Thoracic aorta (tissue), 2 donors: ENCODE results near the gene HBG2. TPM values are rescaled to one million over a fixed set of nuclear protein-coding genes. Genes with fewer than 3 reads are reported as not detected.

Experiments
- ATAC-seq: fragments of 150-250 bp; one replicate; pipeline ENCODE4 v1.8.0; 2017; ENCODE audit warnings: low read depth; ENCODE audit not compliant: insufficient number of reproducible peaks, low FRiP score
- DNase-seq: peaks from one replicate; pipeline ENCODE4 v3.0.0-alpha.2; 2020; ENCODE audit warnings: low spot score
- H3K27ac ChIP-seq, 2 donors: fragments of 200-600 bp; sonication (generic); 1 replicate in 1 of 2; 2 replicates in 1 of 2; pipeline ENCODE4 v1.5.1; 2016; ENCODE audit warnings: mild to moderate bottlenecking in 2 of 2, moderate library complexity in 2 of 2
- H3K27me3 ChIP-seq: fragments of 200-600 bp; sonication (generic); replicated peaks from 2 replicates; pipeline ENCODE4 v1.6.0; 2016; ENCODE audit warnings: mild to moderate bottlenecking; ENCODE audit not compliant: insufficient read depth
- H3K36me3 ChIP-seq: fragments of 200-600 bp; sonication (generic); one replicate; pipeline ENCODE4 v1.5.1; 2016
- H3K4me1 ChIP-seq, 2 donors: fragments of 200-600 bp; sonication (generic); 1 replicate in 1 of 2; 2 replicates in 1 of 2; pipeline versions ENCODE4 v1.5.1 to v1.6.0; 2016; ENCODE audit warnings: low read depth in 2 of 2, mild to moderate bottlenecking in 1 of 2; ENCODE audit not compliant: control insufficient read depth in 1 of 2
- H3K4me3 ChIP-seq: fragments of 200-600 bp; sonication (generic); 2 replicates; pipeline ENCODE4 v1.5.1; 2016; ENCODE audit warnings: mild to moderate bottlenecking
- H3K9me3 ChIP-seq: fragments of 200-600 bp; sonication (generic); 2 replicates; pipeline ENCODE4 v1.5.1; 2016
- CTCF ChIP-seq: fragments of 200-600 bp; sonication (generic); IDR thresholded peaks from one replicate; pipeline ENCODE4 v1.5.1; 2019; ENCODE audit warnings: antibody characterized with exemption
- total RNA-seq, 2 donors: library from RNA; depleted of rRNA; stranded (reverse); fragments of >200 nt; gene quantifications; one replicate each; pipeline versions ENCODE4 v1.1.0 to v1.2.3, GENCODE V29; 2016

The HBG2 gene
- total RNA-seq, 2 donors from 2014 or later = not detected

GRCh38 chr11:5238486-5238885 is 16.1 kb downstream of the HBG2 start:
- DNase-seq = no peak
- Histone ChIP-seq H3K27me3 (no peaks in the 10 kb centered on the region), H3K36me3 (no peaks in the 10 kb centered on the region), H3K27ac (no peak overlapping the region), H3K4me1 (no peaks in the 10 kb centered on the region), H3K9me3 (no peaks in the 10 kb centered on the region), H3K4me3 (no peak overlapping the region)
- no peak for TF ChIP-seq CTCF
- no peak for ATAC-seq

- Histone ChIP-seq H3K4me1 (no peaks in the 10 kb centered on the region), H3K27ac (no peak overlapping the region), H3K36me3 (no peaks in the 10 kb centered on the region), H3K27me3 (no peaks in the 10 kb centered on the region), H3K4me3 (no peak overlapping the region), H3K9me3 (no peaks in the 10 kb centered on the region)
- DNase-seq (no peak), ATAC-seq (no peak)
- TF ChIP-seq CTCF = no peak
Measured at GRCh38 chr11:5237420-5237819, 17.2 kb downstream of the HBG2 start.

GRCh38 chr11:5235364-5236095 is 19.1 kb downstream of the HBG2 start:
- no peaks in the 10 kb centered on the region for H3K9me3 ChIP-seq
- H3K27me3 ChIP-seq = no peaks in the 10 kb centered on the region
- no peak for TF ChIP-seq CTCF
- H3K27ac ChIP-seq = no peak overlapping the region
- no peak overlapping the region for H3K4me3 ChIP-seq
- ATAC-seq (no peak), DNase-seq (no peak)
- H3K36me3 ChIP-seq = no peaks in the 10 kb centered on the region
- H3K4me1 ChIP-seq = no peaks in the 10 kb centered on the region

DNA sequence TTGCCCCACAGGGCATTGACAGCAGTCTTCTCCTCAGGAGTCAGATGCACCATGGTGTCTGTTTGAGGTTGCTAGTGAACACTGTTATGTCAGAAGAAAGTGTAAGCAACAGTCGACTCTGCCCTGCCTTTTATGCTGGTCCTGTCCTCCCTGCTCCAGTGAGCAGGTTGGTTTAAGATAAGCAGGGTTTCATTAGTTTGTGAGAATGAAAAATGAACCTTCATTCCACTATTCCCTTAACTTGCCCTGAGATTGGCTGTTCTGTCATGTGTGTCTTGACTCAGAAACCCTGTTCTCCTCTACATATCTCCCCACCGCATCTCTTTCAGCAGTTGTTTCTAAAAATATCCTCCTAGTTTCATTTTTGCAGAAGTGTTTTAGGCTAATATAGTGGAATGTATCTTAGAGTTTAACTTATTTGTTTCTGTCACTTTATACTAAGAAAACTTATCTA is 20.2 kb downstream of the HBG2 start, which contains the start of gene HBD:
Gene HBD (minus strand): TSS at position 103 of the 454 bp plus-strand sequence. CDS start 50 bp downstream, at position 53.
- Histone ChIP-seq H3K27me3 (no peaks in the 10 kb centered on the region), H3K4me1 (no peaks in the 10 kb centered on the region), H3K9me3 (no peaks in the 10 kb centered on the region), H3K4me3 (no peak within 1 kb of the TSS), H3K36me3 (no peaks in the 10 kb centered on the region), H3K27ac (no peak within 1 kb of the TSS)
- DNase-seq (no peak), ATAC-seq (no peak)
- no peak for TF ChIP-seq CTCF

- no peaks in the 10 kb centered on the region for H3K4me1 ChIP-seq
- ATAC-seq (no peak), DNase-seq (no peak)
- H3K4me3 ChIP-seq = no peak overlapping the region
- TF ChIP-seq CTCF = no peak
- H3K27ac ChIP-seq = no peak overlapping the region
- no peaks in the 10 kb centered on the region for H3K36me3 ChIP-seq
- H3K27me3 ChIP-seq = no peaks in the 10 kb centered on the region
- H3K9me3 ChIP-seq = no peaks in the 10 kb centered on the region
Measured at GRCh38 chr11:5233307-5233706, 21.3 kb downstream of the HBG2 start.
